Prostate gland (tissue), 2 donors: ENCODE measurements around the gene PRR23E. TPM values are rescaled to one million over a fixed set of nuclear protein-coding genes. Genes with fewer than 3 reads are reported as not detected.

ENCODE experiments used
- DNase-seq: peaks from one replicate; pipeline ENCODE4 v3.0.0-alpha.2; 2019; ENCODE audit warnings: low spot score
- H3K27ac ChIP-seq, 2 donors: fragments of 200-600 bp; sonication (generic); 2 replicates each; pipeline ENCODE4 v1.5.1; 2017 to 2019
- H3K27me3 ChIP-seq: fragments of 200-600 bp; sonication (generic); replicated peaks from 2 replicates; pipeline ENCODE4 v1.5.1; 2019; ENCODE audit not compliant: insufficient read depth
- H3K36me3 ChIP-seq, 2 donors: fragments of 200-600 bp; sonication (generic); 1 replicate in 1 of 2; 2 replicates in 1 of 2; pipeline versions ENCODE4 v1.5.1 to v1.8.1; 2017 to 2019
- H3K4me1 ChIP-seq: fragments of 200-600 bp; sonication (generic); replicated peaks from 2 replicates; pipeline ENCODE4 v1.5.1; 2019
- H3K4me3 ChIP-seq, 2 donors: fragments of 200-600 bp; sonication (generic); 2 replicates each; pipeline ENCODE4 v1.5.1; 2017 to 2019
- H3K9me3 ChIP-seq: fragments of 200-600 bp; sonication (generic); 2 replicates; pipeline ENCODE4 v1.5.1; 2017
- CTCF ChIP-seq, 4 experiments: fragments of 200-600 bp in 2 of 4; fragments of 450-650 bp in 2 of 4; sonication (generic) in 2 of 4; IDR thresholded peaks; 1 replicate in 3 of 4; 2 replicates in 1 of 4; pipeline ENCODE4 v1.5.1; 2016 to 2019; ENCODE audit warnings: antibody characterized with exemption in 4 of 4, mild to moderate bottlenecking in 2 of 4, moderate library complexity in 2 of 4
- POLR2A ChIP-seq: fragments of 450-650 bp; IDR thresholded peaks from one replicate; pipeline ENCODE4 v1.6.1; 2016; ENCODE audit warnings: antibody characterized with exemption, mild to moderate bottlenecking
- POLR2AphosphoS5 ChIP-seq: sonication (generic); formaldehyde crosslinking; IDR thresholded peaks from one replicate; pipeline ENCODE4 v1.6.1; 2017; ENCODE audit warnings: antibody characterized with exemption
- WGBS: methylation state at CpG from one replicate; pipeline ENCODE4 v1.1.5; 2018; 5-methylcytosine and 5-hydroxymethylcytosine counted together
- intact Hi-C: fragments of 100-400 bp; cut with DNase I; formaldehyde crosslinking; loops from one replicate; pipeline ENCODE4 v1.14.2; 2022
- total RNA-seq, 2 donors: library from RNA; depleted of rRNA; stranded (reverse); fragments of >200 nt; gene quantifications; one replicate each; pipeline ENCODE4 v1.1.0, GENCODE V29; 2016

The PRR23E gene
- total RNA-seq, 2 donors from 2014 or later = not detected

DNA sequence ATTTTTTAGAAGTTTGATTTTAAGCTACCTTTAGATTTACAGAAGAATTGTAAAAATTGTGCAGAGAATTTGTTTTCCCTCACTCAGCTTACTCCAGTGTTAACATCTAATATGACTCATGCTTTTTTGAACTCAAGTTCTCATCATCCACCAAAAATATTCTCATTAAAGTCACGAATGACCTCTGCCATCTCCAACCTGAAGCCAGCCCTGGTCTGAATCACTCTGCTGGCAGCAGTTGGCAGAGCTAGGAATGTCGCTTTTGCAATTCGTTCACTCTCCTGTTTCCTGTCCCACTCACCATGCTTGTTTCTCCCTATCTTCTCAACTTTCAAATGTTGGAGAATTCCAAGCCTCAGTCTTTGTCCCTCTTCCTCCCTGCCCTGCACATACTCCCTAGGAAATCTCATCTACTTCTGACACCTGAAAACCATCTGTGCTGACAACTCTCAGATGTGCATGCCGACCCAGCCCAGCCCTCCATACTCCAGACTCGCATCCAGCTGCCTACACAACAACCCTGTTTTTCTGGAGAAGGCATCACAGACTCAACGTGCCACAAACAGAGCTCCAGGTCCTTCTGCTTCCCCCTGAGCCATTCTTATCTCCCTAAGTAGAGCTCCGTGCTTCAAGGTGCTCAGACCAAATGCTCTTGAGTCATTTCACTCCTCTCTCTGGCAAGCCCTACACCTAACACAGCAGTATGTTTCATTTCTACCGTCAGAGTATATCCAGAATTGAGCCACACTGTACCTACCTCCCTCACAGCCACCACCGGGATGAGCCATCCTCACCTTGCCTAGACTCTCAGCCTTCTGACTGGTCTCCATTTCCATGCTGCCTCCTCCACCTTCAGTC is 24.9 kb downstream of the PRR23E start:
- H3K27me3 ChIP-seq = peaks cover 5% of the 10 kb centered on the region
- WGBS = 64% methylated on average over 9 of the region's 9 CpGs
- no peak for DNase-seq
- no peak overlapping the region for H3K27ac ChIP-seq
- H3K4me1 ChIP-seq = no peaks in the 10 kb centered on the region
- H3K36me3 ChIP-seq = no peaks in the 10 kb centered on the region
- intact Hi-C loops = no loop called here
- TF ChIP-seq POLR2AphosphoS5 = no peak
- TF ChIP-seq POLR2A = no peak
- no peak for TF ChIP-seq CTCF (IDR thresholded peaks at IDR 0.05)
- no peaks in the 10 kb centered on the region for H3K9me3 ChIP-seq
- no peak overlapping the region for H3K4me3 ChIP-seq

DNA sequence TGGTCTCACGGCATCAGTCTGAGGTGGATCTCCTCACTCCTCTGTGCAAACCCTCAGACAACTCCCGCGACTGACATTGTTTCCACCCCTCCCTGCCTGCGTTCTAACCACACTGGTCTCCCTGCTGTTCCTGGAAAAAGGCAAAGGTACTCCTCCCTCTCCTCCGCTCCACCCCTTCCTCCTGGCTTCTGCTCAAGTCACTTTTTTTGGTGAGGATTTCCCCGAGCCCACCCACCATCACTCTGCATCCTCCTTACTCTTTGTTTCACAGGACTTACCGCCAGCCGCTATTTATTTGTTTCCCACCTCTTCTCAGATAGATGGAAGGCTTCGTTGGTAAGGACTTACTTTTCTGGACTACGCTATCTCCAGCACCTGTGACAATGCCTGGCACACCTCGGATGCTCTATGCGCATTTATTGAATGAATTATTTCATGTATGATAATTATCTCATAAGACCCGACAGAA is 25.6 kb downstream of the PRR23E start:
- DNase-seq = no peak
- WGBS = 52% methylated on average over 13 of the region's 13 CpGs
- H3K9me3 ChIP-seq = no peaks in the 10 kb centered on the region
- intact Hi-C loops = no loop called here
- no peak overlapping the region for H3K27ac ChIP-seq
- H3K4me1 ChIP-seq = no peaks in the 10 kb centered on the region
- no peak overlapping the region for H3K4me3 ChIP-seq
- TF ChIP-seq POLR2AphosphoS5 (no peak), CTCF (IDR thresholded peaks at IDR 0.05) (no peak), POLR2A (no peak)
- H3K36me3 ChIP-seq = no peaks in the 10 kb centered on the region
- H3K27me3 ChIP-seq = peaks cover 5% of the 10 kb centered on the region

- no peaks in the 10 kb centered on the region for H3K36me3 ChIP-seq
- no peaks in the 10 kb centered on the region for H3K4me1 ChIP-seq
- H3K27me3 ChIP-seq = peaks cover 5% of the 10 kb centered on the region
- no peak for DNase-seq
- H3K9me3 ChIP-seq = no peaks in the 10 kb centered on the region
- WGBS = 50% methylated on average over 9 of the region's 9 CpGs
- no peak for TF ChIP-seq CTCF (IDR thresholded peaks at IDR 0.05)
- TF ChIP-seq POLR2A = no peak
- no peak for TF ChIP-seq POLR2AphosphoS5
- intact Hi-C loops = no loop called here
- H3K4me3 ChIP-seq = no peak overlapping the region
- H3K27ac ChIP-seq = no peak overlapping the region
Measured at GRCh38 chr3:127220497-127220896, 27.6 kb downstream of the PRR23E start.

- H3K27ac ChIP-seq = no peak overlapping the region
- no peak for DNase-seq
- no peaks in the 10 kb centered on the region for H3K9me3 ChIP-seq
- peaks cover 5% of the 10 kb centered on the region for H3K27me3 ChIP-seq
- no peak for TF ChIP-seq CTCF (IDR thresholded peaks at IDR 0.05)
- TF ChIP-seq POLR2A = no peak
- no peak for TF ChIP-seq POLR2AphosphoS5
- 60% methylated on average over 4 of the region's 4 CpGs for WGBS
- no peaks in the 10 kb centered on the region for H3K36me3 ChIP-seq
- intact Hi-C loops = no loop called here
- no peak overlapping the region for H3K4me3 ChIP-seq
- no peaks in the 10 kb centered on the region for H3K4me1 ChIP-seq
Measured at GRCh38 chr3:127221037-127221436, 28.1 kb downstream of the PRR23E start.
